Activated CD4-positive, alpha-beta T cell treated with anti-CD3 and anti-CD28 coated beads, Interleukin-2, amount 10 ng/mL, durations not matched to agents 24 days and 14 days (primary cell): ENCODE data around the gene ACR. TPM values are rescaled to one million over a fixed set of nuclear protein-coding genes. Genes with fewer than 3 reads are reported as not detected.
A peak's percentile ranks its signal among the peaks of the same experiment; 100 is the strongest.

ENCODE experiments used
- DNase-seq: peaks from one replicate; pipeline ENCODE4 v3.0.0; 2022
- H3K27ac Mint-ChIP-seq: one replicate; pipeline ENCODE4 v1.8.0; 2022; ENCODE audit warnings: mild to moderate bottlenecking, mixed read lengths
- H3K27me3 Mint-ChIP-seq: one replicate; pipeline ENCODE4 v1.8.0; 2022; ENCODE audit warnings: mixed read lengths
- H3K36me3 Mint-ChIP-seq: one replicate; pipeline ENCODE4 v1.8.0; 2022; ENCODE audit warnings: low read depth, mild to moderate bottlenecking, mixed read lengths
- H3K4me1 Mint-ChIP-seq: one replicate; pipeline ENCODE4 v1.8.0; 2021; ENCODE audit warnings: mixed read lengths
- H3K4me3 Mint-ChIP-seq: one replicate; pipeline ENCODE4 v1.8.0; 2022; ENCODE audit warnings: mild to moderate bottlenecking, moderate library complexity, mixed read lengths
- H3K9me3 Mint-ChIP-seq: one replicate; pipeline ENCODE4 v1.8.0; 2021; ENCODE audit warnings: mixed read lengths
- intact Hi-C: fragments of 100-400 bp; cut with micrococcal nuclease; formaldehyde crosslinking; loops from one replicate; pipeline ENCODE4 v1.15.1; 2023
- total RNA-seq: library from RNA; stranded (reverse); gene quantifications from 2 replicates; pipeline ENCODE4 v1.2.3, GENCODE V29; 2022

The ACR gene
- total RNA-seq, 1 donor from 2014 or later, result not detected

GRCh38 chr22:50699001-50699755, 38.8 kb upstream of the ACR start:
- intact Hi-C loops, result no loop called here
- Mint-ChIP-seq H3K9me3 (no peaks in the 10 kb centered on the region), H3K27me3 (peaks cover 1% of the 10 kb centered on the region), H3K4me1 (peaks cover 12% of the 10 kb centered on the region), H3K4me3 (no peak overlapping the region), H3K27ac (no peak overlapping the region), H3K36me3 (no peaks in the 10 kb centered on the region)
- no peak for DNase-seq

- Mint-ChIP-seq H3K9me3 (no peaks in the 10 kb centered on the region), H3K27ac (no peak overlapping the region), H3K27me3 (no peaks in the 10 kb centered on the region), H3K36me3 (no peaks in the 10 kb centered on the region), H3K4me3 (no peak overlapping the region), H3K4me1 (peaks cover 11% of the 10 kb centered on the region)
- no peak for DNase-seq
- intact Hi-C loops, result no loop called here
Observed at GRCh38 chr22:50699756-50700386, 38.1 kb upstream of the ACR start.

GRCh38 chr22:50700387-50701075, 37.5 kb upstream of the ACR start:
- intact Hi-C loops, result no loop called here
- Mint-ChIP-seq H3K36me3 (no peaks in the 10 kb centered on the region), H3K27ac (no peak overlapping the region), H3K4me3 (no peak overlapping the region), H3K4me1 (peaks cover 11% of the 10 kb centered on the region), H3K9me3 (no peaks in the 10 kb centered on the region), H3K27me3 (no peaks in the 10 kb centered on the region)
- DNase-seq, result no peak

- Mint-ChIP-seq H3K4me1 (peaks cover 11% of the 10 kb centered on the region), H3K27me3 (no peaks in the 10 kb centered on the region), H3K36me3 (no peaks in the 10 kb centered on the region), H3K4me3 (no peak overlapping the region), H3K9me3 (no peaks in the 10 kb centered on the region), H3K27ac (no peak overlapping the region)
- intact Hi-C loops, result no loop called here
- no peak for DNase-seq
Observed at GRCh38 chr22:50701076-50701419, 37.0 kb upstream of the ACR start.

- H3K4me3 Mint-ChIP-seq, result no peak overlapping the region
- DNase-seq, result no peak
- no peaks in the 10 kb centered on the region for H3K36me3 Mint-ChIP-seq
- intact Hi-C loops, result no loop called here
- peaks cover 11% of the 10 kb centered on the region for H3K4me1 Mint-ChIP-seq
- no peak overlapping the region for H3K27ac Mint-ChIP-seq
- no peaks in the 10 kb centered on the region for H3K9me3 Mint-ChIP-seq
- no peaks in the 10 kb centered on the region for H3K27me3 Mint-ChIP-seq
Observed at GRCh38 chr22:50701428-50702154, 36.4 kb upstream of the ACR start.

- DNase-seq, result no peak
- H3K4me3 Mint-ChIP-seq, result no peak overlapping the region
- H3K36me3 Mint-ChIP-seq, result no peaks in the 10 kb centered on the region
- intact Hi-C loops, result no loop called here
- no peaks in the 10 kb centered on the region for H3K9me3 Mint-ChIP-seq
- no peak overlapping the region for H3K27ac Mint-ChIP-seq
- H3K27me3 Mint-ChIP-seq, result no peaks in the 10 kb centered on the region
- peaks cover 11% of the 10 kb centered on the region for H3K4me1 Mint-ChIP-seq
Observed at GRCh38 chr22:50702261-50702671, 35.7 kb upstream of the ACR start.

GRCh38 chr22:50702821-50703725, 34.9 kb upstream of the ACR start:
- Mint-ChIP-seq H3K36me3 (no peaks in the 10 kb centered on the region), H3K4me3 (no peak overlapping the region), H3K9me3 (no peaks in the 10 kb centered on the region), H3K27me3 (no peaks in the 10 kb centered on the region), H3K27ac (no peak overlapping the region), H3K4me1 (peaks cover 11% of the 10 kb centered on the region)
- DNase-seq, result no peak
- intact Hi-C loops, result no loop called here

- Mint-ChIP-seq H3K4me3 (no peak overlapping the region), H3K4me1 (peaks cover 11% of the 10 kb centered on the region), H3K27ac (peak overlapping the region; percentile 20), H3K9me3 (no peaks in the 10 kb centered on the region), H3K27me3 (peaks cover 1% of the 10 kb centered on the region), H3K36me3 (no peaks in the 10 kb centered on the region)
- intact Hi-C loops, result no loop called here
- no peak for DNase-seq
Observed at GRCh38 chr22:50703726-50704509, 34.1 kb upstream of the ACR start.

GRCh38 chr22:50704510-50705218, 33.3 kb upstream of the ACR start:
- no peak for DNase-seq
- H3K36me3 Mint-ChIP-seq, result no peaks in the 10 kb centered on the region
- intact Hi-C loops, result no loop called here
- peaks cover 2% of the 10 kb centered on the region for H3K27me3 Mint-ChIP-seq
- H3K9me3 Mint-ChIP-seq, result no peaks in the 10 kb centered on the region
- no peak overlapping the region for H3K27ac Mint-ChIP-seq
- peaks cover 11% of the 10 kb centered on the region for H3K4me1 Mint-ChIP-seq
- no peak overlapping the region for H3K4me3 Mint-ChIP-seq

GRCh38 chr22:50705219-50705691, 32.7 kb upstream of the ACR start:
- H3K27ac Mint-ChIP-seq, result no peak overlapping the region
- intact Hi-C loops, result no loop called here
- H3K36me3 Mint-ChIP-seq, result no peaks in the 10 kb centered on the region
- H3K4me3 Mint-ChIP-seq, result no peak overlapping the region
- peaks cover 2% of the 10 kb centered on the region for H3K27me3 Mint-ChIP-seq
- no peaks in the 10 kb centered on the region for H3K9me3 Mint-ChIP-seq
- no peak for DNase-seq
- H3K4me1 Mint-ChIP-seq, result peaks cover 11% of the 10 kb centered on the region

- Mint-ChIP-seq H3K27ac (no peak overlapping the region), H3K27me3 (peaks cover 2% of the 10 kb centered on the region), H3K4me3 (no peak overlapping the region), H3K4me1 (peaks cover 11% of the 10 kb centered on the region), H3K9me3 (no peaks in the 10 kb centered on the region), H3K36me3 (no peaks in the 10 kb centered on the region)
- intact Hi-C loops, result no loop called here
- DNase-seq, result no peak
Observed at GRCh38 chr22:50705851-50706351, 32.1 kb upstream of the ACR start.
